Measurements from ENCODE around the gene AKAP8L.

DNA sequence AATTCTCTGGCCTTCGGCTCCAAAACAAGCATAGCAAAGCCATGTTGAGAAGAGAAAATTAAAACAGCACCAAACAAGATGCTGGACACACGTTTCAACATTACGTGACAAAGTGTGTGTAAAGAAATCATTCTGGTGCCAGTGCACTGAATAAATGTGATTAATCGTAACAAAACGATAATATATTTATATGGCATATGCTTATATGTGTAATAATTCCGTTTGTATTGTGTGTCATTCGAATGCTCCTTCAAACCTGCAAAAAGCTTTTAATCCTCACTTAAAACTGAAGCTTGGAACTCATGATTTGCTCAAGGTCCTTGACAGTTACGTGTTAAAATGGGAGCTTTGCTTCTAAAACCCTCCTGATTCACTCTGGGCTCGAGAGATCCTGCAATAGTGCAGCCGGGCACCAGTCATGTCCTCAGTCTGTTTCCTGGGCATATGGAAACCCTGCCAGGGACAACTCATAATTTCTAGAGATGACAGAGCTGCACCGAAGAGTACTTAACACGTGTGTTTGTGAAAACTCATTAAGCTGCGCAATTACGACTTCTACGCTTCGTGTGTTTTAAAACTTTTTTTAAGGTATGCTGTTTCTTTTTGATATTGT is 731 bp upstream of the AKAP8L start:
- TF ChIP-seq EGR1 (IDR thresholded peaks at IDR 0.05; ENCODE audit: borderline replicate concordance in 1 of 2, low read depth in 2 of 2, low read length in 2 of 2) (no peak), RELA (IDR thresholded peaks at IDR 0.05; ENCODE audit: borderline replicate concordance, partially characterized antibody) (no peak), JUND (IDR thresholded peaks at IDR 0.05; ENCODE audit: low read depth, low read length) (no peak), ASH2L (IDR thresholded peaks at IDR 0.05; ENCODE audit: borderline replicate concordance, low read depth) (no peak), TCF3 (IDR thresholded peaks at IDR 0.05; ENCODE audit: borderline replicate concordance, insufficient read depth, low read depth, low read length) (no peak)
- TF ChIP-seq, protein P1, sequence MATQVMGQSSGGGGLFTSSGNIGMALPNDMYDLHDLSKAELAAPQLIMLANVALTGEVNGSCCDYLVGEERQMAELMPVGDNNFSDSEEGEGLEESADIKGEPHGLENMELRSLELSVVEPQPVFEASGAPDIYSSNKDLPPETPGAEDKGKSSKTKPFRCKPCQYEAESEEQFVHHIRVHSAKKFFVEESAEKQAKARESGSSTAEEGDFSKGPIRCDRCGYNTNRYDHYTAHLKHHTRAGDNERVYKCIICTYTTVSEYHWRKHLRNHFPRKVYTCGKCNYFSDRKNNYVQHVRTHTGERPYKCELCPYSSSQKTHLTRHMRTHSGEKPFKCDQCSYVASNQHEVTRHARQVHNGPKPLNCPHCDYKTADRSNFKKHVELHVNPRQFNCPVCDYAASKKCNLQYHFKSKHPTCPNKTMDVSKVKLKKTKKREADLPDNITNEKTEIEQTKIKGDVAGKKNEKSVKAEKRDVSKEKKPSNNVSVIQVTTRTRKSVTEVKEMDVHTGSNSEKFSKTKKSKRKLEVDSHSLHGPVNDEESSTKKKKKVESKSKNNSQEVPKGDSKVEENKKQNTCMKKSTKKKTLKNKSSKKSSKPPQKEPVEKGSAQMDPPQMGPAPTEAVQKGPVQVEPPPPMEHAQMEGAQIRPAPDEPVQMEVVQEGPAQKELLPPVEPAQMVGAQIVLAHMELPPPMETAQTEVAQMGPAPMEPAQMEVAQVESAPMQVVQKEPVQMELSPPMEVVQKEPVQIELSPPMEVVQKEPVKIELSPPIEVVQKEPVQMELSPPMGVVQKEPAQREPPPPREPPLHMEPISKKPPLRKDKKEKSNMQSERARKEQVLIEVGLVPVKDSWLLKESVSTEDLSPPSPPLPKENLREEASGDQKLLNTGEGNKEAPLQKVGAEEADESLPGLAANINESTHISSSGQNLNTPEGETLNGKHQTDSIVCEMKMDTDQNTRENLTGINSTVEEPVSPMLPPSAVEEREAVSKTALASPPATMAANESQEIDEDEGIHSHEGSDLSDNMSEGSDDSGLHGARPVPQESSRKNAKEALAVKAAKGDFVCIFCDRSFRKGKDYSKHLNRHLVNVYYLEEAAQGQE (IDR thresholded peaks at IDR 0.05; ENCODE audit: low read depth, low read length): no peak
- TF ChIP-seq, protein P2, sequence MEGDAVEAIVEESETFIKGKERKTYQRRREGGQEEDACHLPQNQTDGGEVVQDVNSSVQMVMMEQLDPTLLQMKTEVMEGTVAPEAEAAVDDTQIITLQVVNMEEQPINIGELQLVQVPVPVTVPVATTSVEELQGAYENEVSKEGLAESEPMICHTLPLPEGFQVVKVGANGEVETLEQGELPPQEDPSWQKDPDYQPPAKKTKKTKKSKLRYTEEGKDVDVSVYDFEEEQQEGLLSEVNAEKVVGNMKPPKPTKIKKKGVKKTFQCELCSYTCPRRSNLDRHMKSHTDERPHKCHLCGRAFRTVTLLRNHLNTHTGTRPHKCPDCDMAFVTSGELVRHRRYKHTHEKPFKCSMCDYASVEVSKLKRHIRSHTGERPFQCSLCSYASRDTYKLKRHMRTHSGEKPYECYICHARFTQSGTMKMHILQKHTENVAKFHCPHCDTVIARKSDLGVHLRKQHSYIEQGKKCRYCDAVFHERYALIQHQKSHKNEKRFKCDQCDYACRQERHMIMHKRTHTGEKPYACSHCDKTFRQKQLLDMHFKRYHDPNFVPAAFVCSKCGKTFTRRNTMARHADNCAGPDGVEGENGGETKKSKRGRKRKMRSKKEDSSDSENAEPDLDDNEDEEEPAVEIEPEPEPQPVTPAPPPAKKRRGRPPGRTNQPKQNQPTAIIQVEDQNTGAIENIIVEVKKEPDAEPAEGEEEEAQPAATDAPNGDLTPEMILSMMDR (IDR thresholded peaks at IDR 0.05 in 2 of 3, conservative IDR thresholded peaks at IDR 0.05 in 1 of 3; ENCODE audit: control insufficient read depth in 2 of 3, extremely low read depth in 1 of 3, insufficient read depth in 1 of 3, low read depth in 3 of 3, low read length in 3 of 3): no peak
- TF ChIP-seq, protein P3, sequence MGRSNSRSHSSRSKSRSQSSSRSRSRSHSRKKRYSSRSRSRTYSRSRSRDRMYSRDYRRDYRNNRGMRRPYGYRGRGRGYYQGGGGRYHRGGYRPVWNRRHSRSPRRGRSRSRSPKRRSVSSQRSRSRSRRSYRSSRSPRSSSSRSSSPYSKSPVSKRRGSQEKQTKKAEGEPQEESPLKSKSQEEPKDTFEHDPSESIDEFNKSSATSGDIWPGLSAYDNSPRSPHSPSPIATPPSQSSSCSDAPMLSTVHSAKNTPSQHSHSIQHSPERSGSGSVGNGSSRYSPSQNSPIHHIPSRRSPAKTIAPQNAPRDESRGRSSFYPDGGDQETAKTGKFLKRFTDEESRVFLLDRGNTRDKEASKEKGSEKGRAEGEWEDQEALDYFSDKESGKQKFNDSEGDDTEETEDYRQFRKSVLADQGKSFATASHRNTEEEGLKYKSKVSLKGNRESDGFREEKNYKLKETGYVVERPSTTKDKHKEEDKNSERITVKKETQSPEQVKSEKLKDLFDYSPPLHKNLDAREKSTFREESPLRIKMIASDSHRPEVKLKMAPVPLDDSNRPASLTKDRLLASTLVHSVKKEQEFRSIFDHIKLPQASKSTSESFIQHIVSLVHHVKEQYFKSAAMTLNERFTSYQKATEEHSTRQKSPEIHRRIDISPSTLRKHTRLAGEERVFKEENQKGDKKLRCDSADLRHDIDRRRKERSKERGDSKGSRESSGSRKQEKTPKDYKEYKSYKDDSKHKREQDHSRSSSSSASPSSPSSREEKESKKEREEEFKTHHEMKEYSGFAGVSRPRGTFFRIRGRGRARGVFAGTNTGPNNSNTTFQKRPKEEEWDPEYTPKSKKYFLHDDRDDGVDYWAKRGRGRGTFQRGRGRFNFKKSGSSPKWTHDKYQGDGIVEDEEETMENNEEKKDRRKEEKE (IDR thresholded peaks at IDR 0.05): no peak
- TF ChIP-seq, protein P4, sequence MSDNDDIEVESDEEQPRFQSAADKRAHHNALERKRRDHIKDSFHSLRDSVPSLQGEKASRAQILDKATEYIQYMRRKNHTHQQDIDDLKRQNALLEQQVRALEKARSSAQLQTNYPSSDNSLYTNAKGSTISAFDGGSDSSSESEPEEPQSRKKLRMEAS (IDR thresholded peaks at IDR 0.05; ENCODE audit: low read depth, low read length): no peak
